CD4-positive, alpha-beta T cell treated with Interferon alpha-2 for 1 hour (primary cell): Measurements from ENCODE around the gene DNAJC12.
"Not testable (repeated sequence)": the region's sequence is repeated elsewhere in the genome, so short reads cannot be mapped to it uniquely, and the experiment has no call there.

Experiments
- DNase-seq, 2 donors: peaks; one replicate each; pipeline ENCODE4 v3.0.0-alpha.2; 2020 to 2022

DNAJC12 gene

GRCh38 chr10:67837541-67838314 lies at the start of gene DNAJC12:
TSS of gene DNAJC12 (minus strand) at chr10:67838188. CDS start at chr10:67838011, 177 bp downstream.
- peak in 1 of 2 donors; percentile 27 for DNase-seq

DNA sequence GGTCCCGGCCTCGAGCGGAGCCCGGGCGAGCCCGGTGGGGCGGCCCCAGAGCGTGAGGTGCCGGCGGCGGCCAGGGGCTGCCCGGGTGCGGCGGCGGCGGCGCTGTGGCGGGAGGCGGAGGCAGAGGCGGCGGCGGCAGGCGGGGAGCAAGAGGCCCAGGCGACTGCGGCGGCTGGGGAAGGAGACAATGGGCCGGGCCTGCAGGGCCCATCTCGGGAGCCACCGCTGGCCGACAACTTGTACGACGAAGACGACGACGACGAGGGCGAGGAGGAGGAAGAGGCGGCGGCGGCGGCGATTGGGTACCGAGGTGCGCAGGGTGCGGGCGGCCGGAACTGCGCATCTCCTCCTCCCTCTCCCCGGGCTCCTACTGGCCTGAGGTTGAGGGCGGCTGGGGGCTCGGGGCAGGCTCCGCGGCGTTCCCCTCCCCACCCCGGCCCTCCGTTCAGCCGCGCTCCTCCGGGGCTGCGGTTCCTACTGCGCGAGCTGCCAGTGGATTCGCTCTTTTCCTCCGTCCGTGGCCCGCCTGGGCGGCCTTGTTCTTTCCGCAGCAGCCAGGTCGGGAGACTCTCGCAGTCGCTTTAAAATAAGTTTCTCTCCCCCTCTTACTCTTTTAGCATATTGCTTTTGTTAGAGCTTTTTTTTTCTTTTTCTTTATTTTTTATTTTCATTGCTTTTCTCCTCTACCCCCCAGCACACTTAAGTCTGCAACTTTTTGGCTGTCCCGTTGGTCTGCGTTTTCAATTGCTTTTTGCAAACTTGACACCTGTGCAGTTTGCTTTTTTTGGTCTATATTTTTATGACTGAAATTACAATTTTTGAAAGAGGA lies 47.1 kb upstream of the DNAJC12 start:
- peak; percentile 75 to 84 for DNase-seq

DNA sequence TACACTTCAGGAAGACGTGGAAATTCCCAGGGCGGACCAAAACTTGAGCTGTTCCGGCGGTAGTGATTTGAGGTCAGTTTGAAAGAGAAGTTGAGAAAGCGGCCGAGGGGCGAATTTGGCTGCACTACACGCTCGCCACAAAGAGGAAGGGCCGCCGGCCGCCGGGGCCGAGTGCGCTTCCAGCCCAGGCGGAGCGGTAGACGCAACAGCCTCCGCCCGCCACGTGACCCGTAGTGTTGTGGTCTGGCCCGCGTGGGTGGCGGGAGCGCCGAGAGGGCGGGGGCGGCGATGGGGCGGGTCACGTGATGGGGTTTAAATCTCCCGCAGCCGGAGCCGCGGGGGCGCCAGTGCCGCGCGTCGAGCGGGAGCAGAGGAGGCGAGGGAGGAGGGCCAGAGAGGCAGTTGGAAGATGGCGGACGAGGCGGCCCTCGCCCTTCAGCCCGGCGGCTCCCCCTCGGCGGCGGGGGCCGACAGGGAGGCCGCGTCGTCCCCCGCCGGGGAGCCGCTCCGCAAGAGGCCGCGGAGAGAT lies 46.4 kb upstream of the DNAJC12 start, which contains the start of gene SIRT1:
SIRT1 (plus strand) TSS at position 344 of the 529 bp plus-strand sequence; CDS start at position 410, 66 bp downstream.
- DNase-seq, result peak; percentile 94 to 95

- no peak for DNase-seq
These were observed 45.8 kb upstream of the DNAJC12 start for GRCh38 chr10:67883710-67884312.

DNA sequence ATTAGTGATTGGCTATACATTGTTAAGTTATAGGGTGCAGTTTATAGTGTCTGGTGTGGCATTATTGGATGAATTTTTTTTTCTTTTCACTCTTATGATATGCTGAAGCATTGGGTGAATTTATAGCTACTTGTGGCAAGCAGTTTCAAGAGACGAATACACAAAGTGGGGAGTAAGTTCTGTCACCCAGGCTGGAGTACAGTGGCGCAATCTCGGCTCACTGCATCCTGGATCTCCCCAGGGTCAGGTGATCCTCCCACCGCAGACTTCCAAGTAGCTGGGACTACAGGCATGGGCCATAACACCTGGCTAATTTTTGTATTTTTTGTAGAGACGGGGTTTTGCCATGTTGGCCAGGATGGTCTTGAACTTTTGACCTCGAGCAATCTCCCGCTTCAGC lies 40.1 kb upstream of the DNAJC12 start:
- DNase-seq, result no peak

DNA sequence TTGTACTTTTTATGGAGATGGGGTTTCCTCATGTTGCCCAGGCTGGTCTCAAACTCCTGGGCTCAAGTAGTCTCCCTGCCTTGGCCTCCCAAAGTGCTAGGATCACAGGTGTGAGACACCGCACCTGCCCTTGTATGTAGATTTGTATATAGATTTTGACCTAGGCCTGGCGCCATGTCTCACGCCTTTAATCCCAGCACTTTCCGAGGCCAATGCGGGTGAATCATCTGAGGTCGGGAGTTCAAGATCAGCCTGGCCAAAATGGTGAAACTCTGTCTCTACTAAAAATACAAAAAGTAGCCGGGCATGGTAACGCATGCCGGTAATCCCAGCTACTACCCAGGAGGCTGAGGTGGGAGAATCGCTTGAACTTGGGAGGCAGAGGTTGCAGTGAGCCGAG lies 39.4 kb upstream of the DNAJC12 start:
- not testable (repeated sequence) for DNase-seq

GRCh38 chr10:67875340-67876238 lies 37.6 kb upstream of the DNAJC12 start:
- DNase-seq, result no peak

DNA sequence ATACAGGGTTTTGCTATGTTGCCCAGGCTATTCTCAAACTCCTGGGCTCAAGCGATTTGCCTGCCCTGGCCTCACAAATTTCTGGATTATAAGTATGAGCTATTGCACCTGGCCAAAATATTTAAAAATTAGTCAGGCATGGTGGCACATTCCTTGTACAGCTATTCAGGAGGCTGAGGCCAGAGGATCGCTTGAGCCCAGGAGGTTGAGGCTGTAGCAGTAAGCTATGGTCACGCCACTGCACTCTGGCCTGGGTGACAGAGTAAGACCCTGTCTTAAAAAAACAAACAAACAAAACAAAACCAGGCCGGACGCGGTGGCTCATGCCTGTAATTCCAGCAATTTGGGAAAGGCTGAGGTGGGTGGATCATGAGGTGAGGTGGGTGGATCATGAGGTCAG lies 32.0 kb upstream of the DNAJC12 start:
- DNase-seq, result no peak

GRCh38 chr10:67868132-67868531 lies 30.1 kb upstream of the DNAJC12 start:
- no peak for DNase-seq

- no peak for DNase-seq
These were observed 26.8 kb upstream of the DNAJC12 start for GRCh38 chr10:67864607-67865371.

DNA sequence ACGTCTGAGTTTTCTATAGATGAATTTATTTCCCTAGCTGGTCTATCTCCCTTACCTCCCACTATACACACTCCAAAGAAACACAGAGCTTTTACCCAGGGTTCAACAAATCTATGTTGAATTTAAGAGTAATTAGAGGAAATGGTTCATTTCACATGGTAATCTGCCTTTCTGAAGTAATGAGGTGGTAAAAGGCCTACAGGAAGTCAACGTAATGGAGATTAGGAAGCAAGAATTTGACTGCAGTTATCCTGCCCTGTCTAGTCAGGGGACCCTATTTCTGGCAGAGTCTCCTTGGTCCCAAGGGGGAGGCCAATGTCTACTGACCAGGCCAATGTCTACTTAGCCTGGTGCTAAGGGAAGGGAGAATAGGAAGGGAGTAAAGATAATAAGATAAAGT lies 25.1 kb upstream of the DNAJC12 start:
- DNase-seq, result no peak

GRCh38 chr10:67861750-67862432 lies 23.9 kb upstream of the DNAJC12 start:
- no peak for DNase-seq

DNA sequence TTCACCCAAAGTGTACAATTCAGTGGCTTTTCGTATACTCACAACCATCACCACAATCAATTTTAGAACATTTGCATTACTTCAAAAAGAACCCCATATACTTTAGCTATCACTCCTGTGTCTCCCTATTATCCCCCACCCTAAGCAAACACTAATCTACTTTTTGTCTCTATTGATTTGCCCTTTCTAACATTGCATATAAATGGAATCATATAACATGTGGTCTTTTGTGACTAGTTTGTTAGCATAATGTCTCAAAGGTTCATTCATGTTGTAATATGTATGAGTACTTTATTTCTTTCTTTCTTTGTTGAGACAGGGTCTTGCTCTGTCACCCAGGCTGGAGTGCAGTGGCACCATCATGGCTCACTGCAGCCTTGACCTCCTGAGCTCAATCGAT lies 21.0 kb upstream of the DNAJC12 start:
- DNase-seq, result no peak

DNA sequence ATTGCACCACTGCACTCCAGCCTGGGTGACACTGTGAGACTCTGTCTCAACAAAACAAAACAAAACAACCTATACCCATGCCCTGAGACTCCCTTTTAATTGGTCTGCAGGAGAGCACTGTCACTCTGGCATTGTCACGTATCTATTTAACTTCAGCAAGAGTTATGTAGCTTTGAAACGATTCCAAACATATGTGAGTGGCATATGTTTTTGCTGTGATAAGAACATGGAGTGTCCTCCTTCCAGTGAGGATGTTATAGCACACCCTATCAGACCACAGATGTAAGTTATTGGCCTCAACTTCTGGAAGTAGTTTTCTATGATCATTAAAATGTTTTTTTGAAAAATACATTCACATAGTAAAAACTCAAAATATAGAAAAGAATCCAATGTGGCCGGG lies 15.5 kb upstream of the DNAJC12 start:
- DNase-seq, result no peak

DNA sequence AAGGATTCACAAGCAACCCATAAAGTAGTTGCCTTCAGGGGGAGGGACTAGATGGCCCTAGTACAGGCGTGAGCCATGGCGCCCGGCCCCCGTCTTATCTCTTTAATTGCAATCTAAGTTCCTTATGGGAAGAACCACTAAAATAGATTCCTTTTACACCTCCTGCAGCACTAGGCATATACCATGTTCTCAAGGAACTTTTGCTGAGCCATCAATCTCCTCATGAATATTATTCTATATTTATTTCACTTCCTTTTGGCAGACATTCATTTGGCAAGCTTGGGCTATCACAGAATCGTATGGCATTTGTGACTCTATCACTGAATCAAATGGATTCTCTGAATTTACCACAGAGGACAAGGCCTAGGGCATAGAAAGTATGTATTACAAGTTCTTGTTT lies 14.8 kb upstream of the DNAJC12 start:
- no peak for DNase-seq

GRCh38 chr10:67851186-67851585 lies 13.2 kb upstream of the DNAJC12 start:
- no peak for DNase-seq

DNA sequence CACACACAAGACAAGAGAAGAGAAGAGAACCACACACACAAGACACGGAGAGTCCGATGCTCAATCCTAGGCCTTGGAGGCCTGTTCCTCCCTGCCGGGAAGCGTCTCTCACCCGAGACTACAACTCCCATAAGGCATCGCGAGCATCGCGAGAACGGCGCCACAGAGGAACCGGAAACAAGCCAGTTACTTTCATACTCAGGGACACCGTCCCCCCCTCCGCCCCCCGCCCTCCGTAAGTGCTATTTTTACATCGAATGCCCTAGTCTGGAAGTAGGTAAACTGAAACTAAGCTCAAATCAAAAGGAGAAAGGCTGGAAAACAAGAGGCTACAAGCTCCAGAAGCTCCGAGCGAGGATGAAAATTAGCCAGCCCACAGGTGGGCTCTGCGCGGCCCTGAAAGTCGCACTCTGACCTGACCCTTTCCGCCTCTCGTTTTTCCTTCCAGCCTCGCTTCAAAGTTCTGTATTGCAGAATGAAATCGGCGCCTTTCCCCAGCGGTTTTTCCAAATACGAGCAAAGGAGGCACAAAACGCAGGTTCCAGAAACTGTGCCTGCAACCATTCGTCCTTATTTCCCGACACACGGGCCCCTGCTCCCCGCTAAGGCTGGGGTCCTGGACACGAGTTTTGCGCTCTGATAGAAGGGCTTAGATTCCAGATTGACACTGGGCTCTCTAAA lies 11.5 kb upstream of the DNAJC12 start:
- peak; percentile 93 to 96 for DNase-seq

DNA sequence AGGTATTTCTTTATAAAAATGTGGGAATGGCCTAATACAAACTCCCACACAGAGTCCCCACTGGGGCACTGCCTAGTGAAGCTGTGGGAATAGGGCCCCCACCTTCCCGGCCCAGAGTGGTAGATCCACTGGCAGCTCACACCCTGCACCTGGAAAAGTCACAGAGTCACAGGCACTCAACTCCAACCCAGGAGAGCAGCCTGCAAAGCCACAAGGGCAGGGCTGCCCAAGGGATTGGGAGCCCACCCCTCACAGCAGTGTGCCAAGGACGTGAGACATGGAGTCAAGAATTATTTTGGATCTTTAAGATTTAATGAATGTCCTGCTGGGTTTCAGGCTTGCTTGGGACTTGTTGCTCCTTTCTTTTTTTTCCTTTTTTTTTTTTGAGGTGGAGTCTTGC lies 5.3 kb upstream of the DNAJC12 start:
- DNase-seq, result no peak

GRCh38 chr10:67841737-67842136 lies 3.7 kb upstream of the DNAJC12 start:
- DNase-seq, result no peak

DNA sequence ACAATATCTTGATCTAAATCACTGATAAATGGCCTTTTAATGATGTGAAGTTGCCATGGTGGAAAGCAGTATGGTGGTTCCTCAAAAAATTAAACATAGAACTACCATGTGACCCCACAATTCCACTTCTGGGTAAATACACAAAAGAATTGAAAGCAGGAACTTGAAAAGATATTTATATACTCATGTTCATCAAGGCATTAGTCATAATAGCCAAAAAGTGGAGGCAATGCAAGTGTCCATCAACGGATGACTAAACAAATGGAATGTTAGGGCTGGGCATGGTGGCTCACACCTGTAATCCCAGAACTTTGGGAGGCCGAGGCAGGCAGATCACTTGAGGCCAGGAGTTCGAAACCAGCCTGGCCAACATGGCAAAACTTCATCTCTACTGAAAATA lies 2.0 kb upstream of the DNAJC12 start:
- no peak for DNase-seq
